IPS DF 19.7 (cell line): ENCODE measurements around the gene CNTN5.

ENCODE experiments used
- DNase-seq: peaks from one replicate; pipeline ENCODE4 v3.0.0-alpha.2; 2013; ENCODE audit warnings: low read depth, low spot score

Gene CNTN5

GRCh38 chr11:99509863-99510262 is 489.1 kb downstream of the CNTN5 start:
- DNase-seq: no peak

- no peak for DNase-seq
These were observed 492.6 kb downstream of the CNTN5 start for GRCh38 chr11:99513368-99513767.

GRCh38 chr11:99519095-99519494 is 498.3 kb downstream of the CNTN5 start:
- DNase-seq: no peak

GRCh38 chr11:99522467-99523173 is 501.9 kb downstream of the CNTN5 start:
- DNase-seq: no peak

GRCh38 chr11:99531468-99531867 is 510.7 kb downstream of the CNTN5 start:
- no peak for DNase-seq

- DNase-seq: no peak
These were observed 514.1 kb downstream of the CNTN5 start for GRCh38 chr11:99534812-99535211.

- no peak for DNase-seq
These were observed 514.7 kb downstream of the CNTN5 start for GRCh38 chr11:99535406-99535805.

- DNase-seq: no peak
These were observed 515.1 kb downstream of the CNTN5 start for GRCh38 chr11:99535819-99536218.

GRCh38 chr11:99537681-99538080 is 516.9 kb downstream of the CNTN5 start:
- DNase-seq: no peak

GRCh38 chr11:99545616-99546015 is 524.9 kb downstream of the CNTN5 start:
- DNase-seq: no peak

- no peak for DNase-seq
These were observed 527.5 kb downstream of the CNTN5 start for GRCh38 chr11:99548264-99548663.

GRCh38 chr11:99554232-99554903 is 533.6 kb downstream of the CNTN5 start:
- no peak for DNase-seq

GRCh38 chr11:99555486-99555885 is 534.7 kb downstream of the CNTN5 start:
- DNase-seq: no peak

- DNase-seq: no peak
These were observed 544.6 kb downstream of the CNTN5 start for GRCh38 chr11:99565333-99565732.

GRCh38 chr11:99567334-99567956 is 546.7 kb downstream of the CNTN5 start:
- no peak for DNase-seq

- DNase-seq: no peak
These were observed 548.1 kb downstream of the CNTN5 start for GRCh38 chr11:99568808-99569207.

GRCh38 chr11:99571094-99571493 is 550.3 kb downstream of the CNTN5 start:
- no peak for DNase-seq

- DNase-seq: no peak
These were observed 564.1 kb downstream of the CNTN5 start for GRCh38 chr11:99584830-99585229.

- no peak for DNase-seq
These were observed 564.9 kb downstream of the CNTN5 start for GRCh38 chr11:99585606-99586005.

GRCh38 chr11:99589771-99590170 is 569.0 kb downstream of the CNTN5 start:
- no peak for DNase-seq

- no peak for DNase-seq
These were observed 571.5 kb downstream of the CNTN5 start for GRCh38 chr11:99592266-99592665.

GRCh38 chr11:99593197-99593596 is 572.4 kb downstream of the CNTN5 start:
- no peak for DNase-seq

- no peak for DNase-seq
These were observed 580.4 kb downstream of the CNTN5 start for GRCh38 chr11:99601179-99601578.
